Stimulated activated CD4-positive, alpha-beta T cell treated with anti-CD3 and anti-CD28 coated beads, Interleukin-1b, Interleukin-23, amount 100 ng/mL, for 48 hours (primary cell): ENCODE measurements around the gene FN3KRP.
"Not testable (repeated sequence)": the region's sequence is repeated elsewhere in the genome, so short reads cannot be mapped to it uniquely, and the experiment has no call there.

Experiments used
- DNase-seq: peaks from one replicate; pipeline ENCODE4 v3.0.0-alpha.2; 2020

FN3KRP gene

GRCh38 chr17:82709676-82710498 lies 6.6 kb upstream of the FN3KRP start:
- DNase-seq, result no peak

- no peak for DNase-seq
Measured at GRCh38 chr17:82710499-82711232, 5.8 kb upstream of the FN3KRP start.

GRCh38 chr17:82713071-82713723 lies 3.3 kb upstream of the FN3KRP start:
- DNase-seq, result no peak

- DNase-seq, result no peak
Measured at GRCh38 chr17:82718986-82719685, 2.6 kb downstream of the FN3KRP start.

- DNase-seq, result no peak
Measured at GRCh38 chr17:82720204-82720603, 3.7 kb downstream of the FN3KRP start.

- no peak for DNase-seq
Measured at GRCh38 chr17:82722341-82723013, 6.0 kb downstream of the FN3KRP start.

GRCh38 chr17:82723169-82723807 lies 6.8 kb downstream of the FN3KRP start:
- no peak for DNase-seq

GRCh38 chr17:82726427-82726826 lies 9.9 kb downstream of the FN3KRP start:
- DNase-seq, result no peak

GRCh38 chr17:82729479-82730260 lies 13.2 kb downstream of the FN3KRP start:
- DNase-seq, result no peak

- DNase-seq, result no peak
Measured at GRCh38 chr17:82732118-82732743, 15.7 kb downstream of the FN3KRP start.

GRCh38 chr17:82734987-82735866 lies 18.7 kb downstream of the FN3KRP start, which contains the start of gene FN3K:
Gene FN3K (plus strand): TSS chr17:82735615. CDS start chr17:82735637, 22 bp downstream.
- DNase-seq, result no peak

- DNase-seq, result no peak
Measured at GRCh38 chr17:82736511-82737185, 20.1 kb downstream of the FN3KRP start.

- no peak for DNase-seq
Measured at GRCh38 chr17:82737967-82738877, 21.7 kb downstream of the FN3KRP start.

- DNase-seq, result no peak
Measured at GRCh38 chr17:82740906-82741759, 24.6 kb downstream of the FN3KRP start.

GRCh38 chr17:82743344-82744219 lies 27.1 kb downstream of the FN3KRP start:
- DNase-seq, result no peak

- DNase-seq, result not testable (repeated sequence)
Measured at GRCh38 chr17:82744736-82745135, 28.2 kb downstream of the FN3KRP start.
